Measurements from ENCODE around the gene RPS6KA5.

RPS6KA5 gene

DNA sequence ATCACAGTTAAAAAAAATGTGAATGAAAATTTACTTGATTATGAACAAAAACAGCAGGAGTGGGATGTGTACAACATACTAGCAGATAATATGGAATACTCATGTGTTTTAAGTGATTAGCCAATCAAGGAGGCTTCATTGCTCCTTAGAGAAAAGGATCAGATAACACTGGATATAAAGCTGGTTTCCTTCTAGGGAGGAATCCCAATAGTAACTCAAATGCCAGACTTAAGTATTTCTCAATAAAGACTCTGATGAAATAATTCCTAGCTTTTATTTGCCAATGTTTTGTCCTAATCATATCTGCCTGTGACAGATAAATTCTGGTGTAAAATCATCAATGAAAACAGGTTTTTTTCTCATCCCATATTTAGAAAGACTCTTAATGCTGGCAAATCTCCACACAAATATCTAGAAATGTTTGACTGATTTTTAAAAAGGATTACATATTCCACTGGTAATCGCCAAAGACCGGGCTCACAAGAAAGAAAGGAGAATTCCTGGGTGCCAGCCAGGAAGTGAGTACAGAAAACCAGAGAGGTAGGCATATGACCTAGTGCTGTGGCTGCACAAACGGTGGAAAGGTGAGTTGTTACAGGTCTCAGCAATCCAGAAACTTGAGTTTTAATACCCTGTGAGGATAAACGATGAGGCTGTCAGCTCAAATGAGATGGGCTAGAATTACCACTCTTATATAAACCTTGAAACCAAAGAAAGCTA lies 135.7 kb downstream of the RPS6KA5 start:
- no peak overlapping the region for H3K27ac ChIP-seq (ENCODE audit: insufficient read depth, low read depth, low read length, poor library complexity, severe bottlenecking)
- H3K4me1 ChIP-seq (ENCODE audit: control insufficient read depth, insufficient read depth, low read length): no peaks in the 10 kb centered on the region
- H3K9me3 ChIP-seq (ENCODE audit: control insufficient read depth, low read length): no peaks in the 10 kb centered on the region
- H3K4me3 ChIP-seq (ENCODE audit: insufficient read depth, low read depth, low read length): no peak overlapping the region
- H3K36me3 ChIP-seq (ENCODE audit: control insufficient read depth, insufficient read depth, low read length): no peaks in the 10 kb centered on the region
- WGBS, 2 experiments: 91 to 96% methylated on average over 4 of the region's 4 CpGs
- no peaks in the 10 kb centered on the region for H3K27me3 ChIP-seq (ENCODE audit: control insufficient read depth, insufficient read depth, low read length, poor library complexity, severe bottlenecking)

DNA sequence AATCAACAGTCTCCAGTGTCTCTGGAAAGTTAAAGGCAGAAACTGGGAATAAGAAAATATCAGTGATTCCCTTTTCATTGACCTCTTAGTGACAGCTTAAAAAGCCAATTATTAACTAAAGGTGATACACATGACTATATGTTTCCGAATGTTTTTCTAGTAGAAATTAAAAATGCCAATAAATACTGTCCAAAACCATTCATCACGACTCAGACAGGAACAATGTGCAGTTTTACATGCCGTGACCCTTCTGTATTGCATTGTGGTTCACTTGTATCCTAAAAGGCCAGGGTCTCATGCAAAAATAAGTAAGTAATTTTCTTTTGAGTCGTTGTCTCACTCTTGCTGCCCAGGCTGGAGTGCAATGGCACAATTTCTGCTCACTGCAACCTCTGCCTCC lies 138.3 kb downstream of the RPS6KA5 start:
- Histone ChIP-seq H3K9me3 (ENCODE audit: control insufficient read depth, low read length) (no peaks in the 10 kb centered on the region), H3K27ac (ENCODE audit: insufficient read depth, low read depth, low read length, poor library complexity, severe bottlenecking) (no peak overlapping the region), H3K36me3 (ENCODE audit: control insufficient read depth, insufficient read depth, low read length) (no peaks in the 10 kb centered on the region), H3K27me3 (ENCODE audit: control insufficient read depth, insufficient read depth, low read length, poor library complexity, severe bottlenecking) (no peaks in the 10 kb centered on the region), H3K4me3 (ENCODE audit: insufficient read depth, low read depth, low read length) (no peak overlapping the region), H3K4me1 (ENCODE audit: control insufficient read depth, insufficient read depth, low read length) (no peaks in the 10 kb centered on the region)
- WGBS, 2 experiments: 94 to 96% methylated on average over 4 of the region's 4 CpGs

DNA sequence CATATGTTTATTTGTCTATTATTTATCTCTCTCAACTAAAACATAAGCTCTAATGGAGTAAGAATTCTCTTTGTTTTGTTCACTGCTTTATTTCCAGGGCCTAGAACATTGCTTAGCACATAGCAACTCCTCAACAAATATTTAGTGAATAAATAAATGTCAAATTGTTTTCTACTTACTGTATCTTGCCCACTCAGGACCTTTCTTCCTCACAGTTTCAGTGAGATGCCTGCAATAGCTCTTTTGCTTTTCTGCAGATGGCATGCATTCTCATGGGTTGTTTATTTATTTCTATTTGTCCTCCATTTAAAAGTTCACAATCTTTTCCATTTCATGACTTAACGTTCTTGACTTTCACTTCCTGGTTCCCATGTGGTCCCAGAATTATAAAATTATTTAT lies 149.3 kb downstream of the RPS6KA5 start:
- Histone ChIP-seq H3K4me3 (ENCODE audit: insufficient read depth, low read depth, low read length) (no peak overlapping the region), H3K27ac (ENCODE audit: insufficient read depth, low read depth, low read length, poor library complexity, severe bottlenecking) (no peak overlapping the region), H3K9me3 (ENCODE audit: control insufficient read depth, low read length) (no peaks in the 10 kb centered on the region), H3K27me3 (ENCODE audit: control insufficient read depth, insufficient read depth, low read length, poor library complexity, severe bottlenecking) (no peaks in the 10 kb centered on the region), H3K36me3 (ENCODE audit: control insufficient read depth, insufficient read depth, low read length) (no peaks in the 10 kb centered on the region), H3K4me1 (ENCODE audit: control insufficient read depth, insufficient read depth, low read length) (no peaks in the 10 kb centered on the region)
- 83 to 100% methylated on average over 1 of the region's 1 CpG for WGBS, 2 experiments

DNA sequence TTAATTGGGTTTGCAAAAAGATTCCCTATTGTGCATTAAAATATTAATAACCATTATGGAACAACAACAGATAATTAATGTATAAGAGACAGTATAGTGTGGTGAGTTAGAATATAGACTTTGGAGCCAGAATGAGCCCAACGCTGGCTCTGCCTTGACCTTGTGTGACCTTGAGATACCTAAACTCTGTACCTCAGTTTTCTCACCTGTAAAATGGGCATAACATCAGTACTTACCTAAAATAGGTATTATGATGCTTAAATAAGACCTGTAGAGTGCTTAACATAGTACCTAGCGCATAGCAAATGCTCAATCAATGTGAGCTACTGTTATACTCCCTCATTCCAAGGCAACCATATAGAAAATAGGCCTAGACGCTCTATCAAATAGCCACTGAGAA lies 153.3 kb downstream of the RPS6KA5 start:
- H3K36me3 ChIP-seq (ENCODE audit: control insufficient read depth, insufficient read depth, low read length): no peaks in the 10 kb centered on the region
- H3K4me3 ChIP-seq (ENCODE audit: insufficient read depth, low read depth, low read length): no peak overlapping the region
- H3K9me3 ChIP-seq (ENCODE audit: control insufficient read depth, low read length): no peaks in the 10 kb centered on the region
- H3K27ac ChIP-seq (ENCODE audit: insufficient read depth, low read depth, low read length, poor library complexity, severe bottlenecking): no peak overlapping the region
- H3K27me3 ChIP-seq (ENCODE audit: control insufficient read depth, insufficient read depth, low read length, poor library complexity, severe bottlenecking): no peaks in the 10 kb centered on the region
- H3K4me1 ChIP-seq (ENCODE audit: control insufficient read depth, insufficient read depth, low read length): no peaks in the 10 kb centered on the region
- 89 to 94% methylated on average over 2 to 3 of the region's 3 CpGs for WGBS, 2 experiments

DNA sequence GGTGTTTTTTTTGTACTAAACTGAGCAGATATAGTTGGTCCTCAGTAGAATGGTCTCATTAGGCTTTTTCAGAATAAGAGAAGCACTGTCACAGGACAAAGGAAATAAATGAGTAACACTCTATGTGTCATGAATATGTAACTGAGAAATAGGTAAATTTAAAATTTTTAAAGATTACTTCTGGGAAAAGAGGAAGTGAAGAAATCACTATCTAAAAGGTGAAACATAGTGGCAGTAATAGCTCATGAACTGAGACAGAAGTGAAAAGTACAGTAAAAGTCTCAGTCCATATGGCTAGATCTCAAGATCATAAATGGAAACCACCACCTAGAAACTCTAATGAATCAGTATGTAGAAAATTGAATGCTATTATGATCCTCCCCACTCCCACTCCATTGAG lies 154.9 kb downstream of the RPS6KA5 start:
- Histone ChIP-seq H3K4me3 (ENCODE audit: insufficient read depth, low read depth, low read length) (no peak overlapping the region), H3K4me1 (ENCODE audit: control insufficient read depth, insufficient read depth, low read length) (no peaks in the 10 kb centered on the region), H3K27ac (ENCODE audit: insufficient read depth, low read depth, low read length, poor library complexity, severe bottlenecking) (no peak overlapping the region), H3K27me3 (ENCODE audit: control insufficient read depth, insufficient read depth, low read length, poor library complexity, severe bottlenecking) (no peaks in the 10 kb centered on the region), H3K36me3 (ENCODE audit: control insufficient read depth, insufficient read depth, low read length) (no peaks in the 10 kb centered on the region), H3K9me3 (ENCODE audit: control insufficient read depth, low read length) (no peaks in the 10 kb centered on the region)

DNA sequence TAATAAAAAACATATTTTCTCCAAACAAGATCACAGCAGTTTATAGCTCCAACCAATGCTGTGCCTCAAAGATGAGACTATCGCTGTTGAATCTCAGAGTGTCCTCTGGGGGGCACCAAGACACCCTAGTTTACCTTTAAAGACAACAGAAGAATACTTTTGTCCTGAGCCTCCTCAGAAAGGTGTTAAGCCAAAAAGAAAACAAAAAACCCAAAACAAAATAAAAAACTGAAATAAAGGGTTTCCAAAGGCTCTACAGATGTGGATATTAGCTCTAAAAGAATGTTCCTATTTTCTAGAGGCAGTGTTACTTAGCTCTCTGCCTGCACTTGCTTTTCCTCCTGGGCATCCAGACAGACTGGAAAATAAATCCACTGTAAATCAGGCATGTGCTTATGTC lies 157.3 kb downstream of the RPS6KA5 start:
- Histone ChIP-seq H3K27ac (ENCODE audit: insufficient read depth, low read depth, low read length, poor library complexity, severe bottlenecking) (no peak overlapping the region), H3K4me3 (ENCODE audit: insufficient read depth, low read depth, low read length) (no peak overlapping the region), H3K27me3 (ENCODE audit: control insufficient read depth, insufficient read depth, low read length, poor library complexity, severe bottlenecking) (no peaks in the 10 kb centered on the region), H3K9me3 (ENCODE audit: control insufficient read depth, low read length) (no peaks in the 10 kb centered on the region), H3K4me1 (ENCODE audit: control insufficient read depth, insufficient read depth, low read length) (no peaks in the 10 kb centered on the region), H3K36me3 (ENCODE audit: control insufficient read depth, insufficient read depth, low read length) (no peaks in the 10 kb centered on the region)
- 6 to 10% methylated on average over 1 of the region's 1 CpG for WGBS, 2 experiments

DNA sequence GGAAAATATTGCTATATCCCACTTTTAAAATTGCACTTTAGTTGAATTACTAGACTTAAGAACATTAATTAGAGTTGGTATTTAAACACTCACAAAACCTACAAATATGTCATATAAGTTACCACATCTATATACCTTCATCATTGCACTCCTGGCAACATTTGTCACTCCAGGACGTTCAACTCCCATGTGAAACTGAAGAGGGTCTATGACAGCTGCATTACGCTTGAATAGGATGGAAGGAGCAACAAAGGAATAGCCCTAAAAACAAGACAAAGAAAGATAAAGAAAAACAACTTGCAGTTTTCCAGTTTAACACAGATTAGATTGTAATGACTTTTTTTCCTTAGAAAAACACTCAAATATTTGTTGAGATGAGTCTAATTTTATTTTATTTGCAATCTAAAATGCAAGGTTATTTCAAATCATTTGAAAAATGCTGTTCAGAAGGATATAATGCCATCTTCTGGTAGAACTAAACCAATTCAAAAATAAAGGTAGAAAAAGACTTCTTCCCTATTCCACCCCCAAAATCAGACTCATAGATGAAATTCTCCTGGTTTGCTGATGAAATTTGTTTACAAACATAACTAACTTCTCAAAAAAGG lies 159.9 kb downstream of the RPS6KA5 start:
- no peaks in the 10 kb centered on the region for H3K27me3 ChIP-seq (ENCODE audit: control insufficient read depth, insufficient read depth, low read length, poor library complexity, severe bottlenecking)
- H3K27ac ChIP-seq (ENCODE audit: insufficient read depth, low read depth, low read length, poor library complexity, severe bottlenecking): no peak overlapping the region
- H3K4me3 ChIP-seq (ENCODE audit: insufficient read depth, low read depth, low read length): no peak overlapping the region
- H3K4me1 ChIP-seq (ENCODE audit: control insufficient read depth, insufficient read depth, low read length): no peaks in the 10 kb centered on the region
- H3K36me3 ChIP-seq (ENCODE audit: control insufficient read depth, insufficient read depth, low read length): no peaks in the 10 kb centered on the region
- H3K9me3 ChIP-seq (ENCODE audit: control insufficient read depth, low read length): no peaks in the 10 kb centered on the region
- 75 to 79% methylated on average over 2 of the region's 2 CpGs for WGBS, 2 experiments

DNA sequence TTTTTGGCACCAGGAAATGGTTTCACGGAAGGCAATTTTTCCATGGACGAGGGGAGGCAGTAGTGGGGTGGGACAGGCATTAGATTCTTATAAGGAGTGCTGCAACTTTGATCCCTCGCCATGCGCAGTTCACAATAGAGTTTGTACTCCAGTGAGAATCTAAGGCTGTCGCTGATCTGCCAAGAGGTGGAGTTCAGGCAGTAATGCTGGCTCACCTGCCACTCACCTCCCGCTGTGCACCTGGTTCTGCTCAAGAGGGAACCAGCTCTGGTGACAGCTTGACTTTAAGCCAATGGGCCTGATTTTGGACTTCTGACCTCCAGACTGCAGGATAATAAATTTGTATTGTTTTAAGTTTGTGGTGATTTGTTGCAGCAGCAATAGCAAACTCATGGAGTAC lies 163.4 kb downstream of the RPS6KA5 start:
- Histone ChIP-seq H3K36me3 (ENCODE audit: control insufficient read depth, insufficient read depth, low read length) (no peaks in the 10 kb centered on the region), H3K27me3 (ENCODE audit: control insufficient read depth, insufficient read depth, low read length, poor library complexity, severe bottlenecking) (no peaks in the 10 kb centered on the region), H3K9me3 (ENCODE audit: control insufficient read depth, low read length) (no peaks in the 10 kb centered on the region), H3K4me1 (ENCODE audit: control insufficient read depth, insufficient read depth, low read length) (no peaks in the 10 kb centered on the region), H3K27ac (ENCODE audit: insufficient read depth, low read depth, low read length, poor library complexity, severe bottlenecking) (no peak overlapping the region), H3K4me3 (ENCODE audit: insufficient read depth, low read depth, low read length) (no peak overlapping the region)
- 94 to 95% methylated on average over 6 of the region's 6 CpGs for WGBS, 2 experiments

DNA sequence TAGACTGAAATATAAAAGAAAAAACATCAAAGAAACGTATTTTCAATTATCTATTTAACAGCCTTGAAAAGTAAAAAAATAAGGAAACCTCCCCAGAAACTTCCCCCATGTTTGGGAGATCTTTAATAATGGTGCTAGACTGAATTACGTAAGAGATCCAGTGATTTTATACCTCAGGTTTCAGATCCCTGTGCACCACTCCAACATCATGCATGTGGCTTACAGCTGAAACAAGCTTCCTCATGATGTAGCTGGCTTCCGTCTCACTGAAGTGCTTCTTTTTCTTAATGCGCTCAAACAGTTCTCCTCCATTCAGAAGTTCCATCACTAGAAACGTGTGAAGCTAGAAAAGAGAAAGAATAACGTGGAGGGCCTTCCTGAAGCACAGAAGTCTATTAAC lies 166.2 kb downstream of the RPS6KA5 start:
- WGBS, 2 experiments: 89 to 92% methylated on average over 4 to 5 of the region's 6 CpGs

DNA sequence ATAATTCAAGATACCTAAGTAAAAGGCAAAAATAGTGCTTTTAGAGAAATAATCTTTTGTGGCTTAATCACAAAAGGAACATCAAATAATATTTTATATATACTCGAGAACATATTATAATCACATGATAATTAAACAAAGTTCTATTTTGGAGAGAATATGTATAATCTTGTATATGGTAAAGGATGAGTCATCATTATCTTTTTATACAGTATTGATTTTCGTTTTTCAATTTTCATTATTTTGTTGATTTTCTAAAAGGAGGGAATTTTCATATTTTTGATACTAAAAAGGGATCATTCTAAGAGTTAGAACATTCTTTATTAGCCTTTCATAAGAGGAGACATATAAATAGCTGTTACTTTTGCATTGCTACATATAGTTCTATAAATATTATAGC lies 166.9 kb downstream of the RPS6KA5 start:
- 100% methylated on average over 1 of the region's 2 CpGs; no CpG with 5 or more reads in 1 of the 2 experiments for WGBS, 2 experiments
- no peaks in the 10 kb centered on the region for H3K4me1 ChIP-seq (ENCODE audit: control insufficient read depth, insufficient read depth, low read length)
- H3K27me3 ChIP-seq (ENCODE audit: control insufficient read depth, insufficient read depth, low read length, poor library complexity, severe bottlenecking): no peaks in the 10 kb centered on the region
- no peak overlapping the region for H3K4me3 ChIP-seq (ENCODE audit: insufficient read depth, low read depth, low read length)
- no peaks in the 10 kb centered on the region for H3K36me3 ChIP-seq (ENCODE audit: control insufficient read depth, insufficient read depth, low read length)
- no peaks in the 10 kb centered on the region for H3K9me3 ChIP-seq (ENCODE audit: control insufficient read depth, low read length)
- no peak overlapping the region for H3K27ac ChIP-seq (ENCODE audit: insufficient read depth, low read depth, low read length, poor library complexity, severe bottlenecking)

More for the DNA sequence above, 166.2 kb downstream of the RPS6KA5 start:
- H3K27me3 ChIP-seq (ENCODE audit: control insufficient read depth, insufficient read depth, low read length, poor library complexity, severe bottlenecking): no peaks in the 10 kb centered on the region
- H3K9me3 ChIP-seq (ENCODE audit: control insufficient read depth, low read length): no peaks in the 10 kb centered on the region
- H3K4me1 ChIP-seq (ENCODE audit: control insufficient read depth, insufficient read depth, low read length): no peaks in the 10 kb centered on the region
- H3K27ac ChIP-seq (ENCODE audit: insufficient read depth, low read depth, low read length, poor library complexity, severe bottlenecking): no peak overlapping the region
- no peaks in the 10 kb centered on the region for H3K36me3 ChIP-seq (ENCODE audit: control insufficient read depth, insufficient read depth, low read length)
- H3K4me3 ChIP-seq (ENCODE audit: insufficient read depth, low read depth, low read length): no peak overlapping the region
